Skeletal muscle cell (primary cell): ENCODE results near the gene GPAT3.
"Not testable (repeated sequence)": the region's sequence is repeated elsewhere in the genome, so short reads cannot be mapped to it uniquely, and the experiment has no call there.

Experiments
- DNase-seq: peaks from one replicate; pipeline ENCODE4 v3.0.0-alpha.2; 2010; ENCODE audit warnings: low read depth
- H3K4me3 ChIP-seq: 2 replicates; pipeline ENCODE4 v1.5.1; 2011; ENCODE audit warnings: low read depth, mild to moderate bottlenecking, control low read depth, low read length, moderate library complexity

The GPAT3 gene

DNA sequence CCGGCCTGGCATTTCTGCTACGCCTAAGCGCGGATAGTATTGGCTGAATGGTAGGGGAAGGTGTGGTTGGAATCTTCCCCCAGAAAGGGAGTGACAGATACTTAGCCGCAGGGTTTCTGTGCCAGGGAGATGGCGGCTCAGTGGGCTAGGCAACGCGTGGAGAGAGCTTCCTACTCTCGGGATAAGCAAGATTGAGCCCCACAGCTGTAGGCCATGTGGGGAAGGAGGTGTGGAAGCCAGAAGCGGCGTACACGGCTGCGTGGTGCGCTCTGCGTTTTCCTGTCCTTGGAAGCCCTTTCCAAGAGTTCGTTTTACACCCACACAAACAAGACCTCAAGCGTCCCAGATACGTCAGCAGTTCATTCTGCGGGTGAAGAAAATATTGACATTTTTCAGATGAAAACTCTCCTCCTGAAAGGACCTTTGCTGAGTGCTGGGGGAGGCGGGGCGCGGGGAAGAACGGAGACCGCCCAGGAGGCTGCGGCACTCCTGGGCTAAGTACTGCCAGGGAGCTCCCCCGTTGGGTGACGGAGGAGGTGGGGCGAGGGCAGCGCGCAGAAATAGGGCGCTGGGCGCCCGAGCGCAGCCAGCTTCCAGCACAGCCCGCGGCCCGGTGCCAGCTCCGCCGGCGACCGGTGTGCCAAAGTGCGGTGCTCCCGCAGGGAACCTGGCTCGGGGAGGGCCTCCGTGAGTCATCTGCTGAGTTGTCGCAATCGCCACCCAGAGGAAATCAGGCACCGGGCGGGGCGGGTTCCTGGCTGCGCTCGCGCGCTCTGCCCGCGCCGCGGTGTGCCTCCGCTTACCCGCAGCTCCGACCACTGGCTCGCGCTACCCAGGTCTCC, at the start of gene GPAT3:
GPAT3 (plus strand) TSS at position 589 of the 842 bp plus-strand sequence. CDS start 515 bp downstream, outside the sequence.
- H3K4me3 ChIP-seq, result peak within 1 kb of the TSS; percentile 59
- peak; percentile 54 for DNase-seq

- no peak overlapping the region for H3K4me3 ChIP-seq
- no peak for DNase-seq
These were observed 49.3 kb upstream of the GPAT3 start for GRCh38 chr4:83486457-83487129.

- no peak overlapping the region for H3K4me3 ChIP-seq
- DNase-seq, result no peak
These were observed 46.1 kb upstream of the GPAT3 start for GRCh38 chr4:83489711-83490326.

- no peak for DNase-seq
- no peak overlapping the region for H3K4me3 ChIP-seq
These were observed 44.9 kb upstream of the GPAT3 start for GRCh38 chr4:83490876-83491450.

- not testable (repeated sequence) for H3K4me3 ChIP-seq, DNase-seq
These were observed 39.6 kb upstream of the GPAT3 start for GRCh38 chr4:83496085-83496917.

- DNase-seq, result no peak
- H3K4me3 ChIP-seq, result no peak overlapping the region
These were observed 37.7 kb upstream of the GPAT3 start for GRCh38 chr4:83498187-83498586.

DNA sequence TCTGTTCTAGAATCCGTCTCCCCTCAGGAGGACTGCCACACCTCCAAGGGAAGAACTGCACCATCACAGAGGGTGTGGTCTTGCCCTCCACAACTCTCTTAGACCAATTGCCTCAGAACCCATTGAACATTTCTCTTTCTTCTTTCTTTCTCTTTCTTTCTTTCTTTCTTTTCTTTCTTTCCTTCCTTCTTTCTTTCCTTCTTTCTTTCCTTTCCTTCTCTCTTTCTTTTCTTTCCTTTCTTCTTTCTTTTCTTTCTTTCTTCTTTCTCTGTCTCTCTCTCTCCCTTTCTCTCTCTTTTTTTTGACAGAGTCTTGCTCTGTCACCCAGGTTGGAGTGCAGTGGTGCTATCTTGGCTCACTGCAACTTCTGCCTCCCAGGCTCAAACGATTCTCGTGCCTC, 34.2 kb upstream of the GPAT3 start:
- H3K4me3 ChIP-seq, DNase-seq: not testable (repeated sequence)

DNA sequence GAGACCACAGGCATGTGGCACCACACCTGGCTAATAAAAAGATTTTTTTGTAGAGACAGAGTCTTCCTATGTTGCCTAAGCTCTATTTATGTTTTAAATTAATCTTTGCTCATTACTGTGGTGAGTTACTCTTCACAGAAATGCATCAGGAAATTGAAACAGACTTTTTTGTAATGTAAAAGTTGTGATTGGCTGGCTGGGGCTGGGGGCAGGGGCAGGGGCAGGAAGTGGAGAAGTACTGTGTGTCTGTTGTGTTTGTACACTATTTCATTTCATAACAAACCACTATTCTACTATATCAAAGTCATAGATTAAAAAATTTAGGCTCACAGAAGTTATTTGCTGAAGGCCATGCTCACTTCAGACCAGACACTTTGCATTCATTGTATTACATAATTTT, 31.9 kb upstream of the GPAT3 start:
- no peak for DNase-seq

GRCh38 chr4:83504503-83504902, 31.4 kb upstream of the GPAT3 start:
- no peak overlapping the region for H3K4me3 ChIP-seq
- DNase-seq, result no peak

More for the DNA sequence above, 31.9 kb upstream of the GPAT3 start:
- no peak overlapping the region for H3K4me3 ChIP-seq

DNA sequence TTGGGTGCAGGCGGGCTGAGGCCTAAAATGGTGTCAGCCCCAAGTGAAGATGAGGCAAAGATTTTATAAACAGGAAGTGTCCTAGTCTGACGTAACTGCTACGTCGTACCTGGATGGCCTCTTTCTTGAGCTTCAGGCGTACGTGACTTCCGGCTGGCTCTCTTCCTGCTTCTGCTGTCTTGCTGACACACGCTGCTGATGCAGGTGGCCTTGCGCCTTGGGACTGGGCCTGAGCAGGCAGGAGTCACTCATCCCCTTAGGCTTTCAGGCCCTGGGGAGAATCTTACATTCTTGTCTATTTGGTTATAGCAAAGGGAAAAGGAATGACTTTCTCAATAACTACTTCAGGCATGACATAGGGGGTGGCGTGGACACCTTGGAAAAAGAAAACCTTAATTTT, 30.9 kb upstream of the GPAT3 start:
- DNase-seq, result no peak
- no peak overlapping the region for H3K4me3 ChIP-seq

- H3K4me3 ChIP-seq, result not testable (repeated sequence)
- peak; percentile 12 for DNase-seq
These were observed 26.7 kb upstream of the GPAT3 start for GRCh38 chr4:83509156-83509585.

DNA sequence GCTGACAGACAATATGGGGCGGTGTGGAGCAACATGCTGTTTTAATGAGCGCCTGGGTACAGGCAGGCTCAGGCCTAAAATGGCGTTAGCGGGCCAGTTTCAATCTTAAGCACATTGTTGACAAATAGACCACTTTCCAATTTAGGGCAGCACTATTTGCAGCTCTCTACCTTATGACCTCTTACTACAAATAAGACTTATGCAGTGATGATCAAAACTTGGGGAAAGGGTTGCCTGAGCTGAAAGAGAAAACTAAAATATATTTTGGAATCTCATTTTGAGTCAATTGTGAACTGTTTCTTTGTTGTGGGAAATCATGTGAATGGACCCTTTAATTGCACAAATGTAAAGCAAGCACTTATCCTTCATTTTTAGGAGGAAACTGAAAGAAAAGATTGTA, 25.5 kb upstream of the GPAT3 start:
- no peak for DNase-seq

DNA sequence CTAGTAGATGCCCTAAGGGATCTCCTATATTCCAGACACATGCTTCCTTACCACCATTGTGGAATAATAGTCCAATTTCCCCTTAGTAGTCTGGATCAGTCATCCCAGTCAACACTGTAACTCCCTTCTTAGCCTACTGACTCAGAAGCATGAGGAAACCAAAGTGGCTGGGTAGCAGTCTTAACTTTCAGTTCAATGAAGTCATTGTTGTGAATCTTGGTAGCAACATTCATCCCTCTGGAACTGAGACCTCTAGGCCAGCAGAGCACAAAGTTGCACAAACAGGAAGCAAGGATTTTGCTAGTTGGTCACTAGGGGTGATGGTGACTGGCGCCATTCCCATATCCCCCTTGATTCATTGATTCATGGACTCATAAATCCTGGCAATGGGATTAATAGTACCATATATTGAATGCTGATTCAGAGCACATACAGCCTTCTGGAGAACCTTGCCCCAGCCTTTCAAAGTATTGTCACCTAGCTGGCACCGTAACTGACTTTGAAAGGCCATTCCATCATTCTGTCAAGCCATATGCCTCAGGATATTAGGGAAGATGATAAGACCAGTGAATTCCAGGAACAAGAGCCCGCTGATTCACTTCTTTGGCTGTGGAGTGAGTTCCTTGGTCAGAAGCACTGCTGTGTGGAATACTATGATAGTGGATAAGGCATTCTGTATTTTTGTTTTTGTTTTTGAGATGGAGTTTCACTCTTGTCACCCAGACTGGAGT, 19.7 kb upstream of the GPAT3 start:
- peak; percentile 42 for DNase-seq
- no peak overlapping the region for H3K4me3 ChIP-seq

More for the DNA sequence above, 25.5 kb upstream of the GPAT3 start:
- no peak overlapping the region for H3K4me3 ChIP-seq

- no peak overlapping the region for H3K4me3 ChIP-seq
- DNase-seq, result no peak
These were observed 13.7 kb upstream of the GPAT3 start for GRCh38 chr4:83522239-83522638.

- DNase-seq, result no peak
- H3K4me3 ChIP-seq, result no peak overlapping the region
These were observed 8.2 kb upstream of the GPAT3 start for GRCh38 chr4:83527671-83528070.

DNA sequence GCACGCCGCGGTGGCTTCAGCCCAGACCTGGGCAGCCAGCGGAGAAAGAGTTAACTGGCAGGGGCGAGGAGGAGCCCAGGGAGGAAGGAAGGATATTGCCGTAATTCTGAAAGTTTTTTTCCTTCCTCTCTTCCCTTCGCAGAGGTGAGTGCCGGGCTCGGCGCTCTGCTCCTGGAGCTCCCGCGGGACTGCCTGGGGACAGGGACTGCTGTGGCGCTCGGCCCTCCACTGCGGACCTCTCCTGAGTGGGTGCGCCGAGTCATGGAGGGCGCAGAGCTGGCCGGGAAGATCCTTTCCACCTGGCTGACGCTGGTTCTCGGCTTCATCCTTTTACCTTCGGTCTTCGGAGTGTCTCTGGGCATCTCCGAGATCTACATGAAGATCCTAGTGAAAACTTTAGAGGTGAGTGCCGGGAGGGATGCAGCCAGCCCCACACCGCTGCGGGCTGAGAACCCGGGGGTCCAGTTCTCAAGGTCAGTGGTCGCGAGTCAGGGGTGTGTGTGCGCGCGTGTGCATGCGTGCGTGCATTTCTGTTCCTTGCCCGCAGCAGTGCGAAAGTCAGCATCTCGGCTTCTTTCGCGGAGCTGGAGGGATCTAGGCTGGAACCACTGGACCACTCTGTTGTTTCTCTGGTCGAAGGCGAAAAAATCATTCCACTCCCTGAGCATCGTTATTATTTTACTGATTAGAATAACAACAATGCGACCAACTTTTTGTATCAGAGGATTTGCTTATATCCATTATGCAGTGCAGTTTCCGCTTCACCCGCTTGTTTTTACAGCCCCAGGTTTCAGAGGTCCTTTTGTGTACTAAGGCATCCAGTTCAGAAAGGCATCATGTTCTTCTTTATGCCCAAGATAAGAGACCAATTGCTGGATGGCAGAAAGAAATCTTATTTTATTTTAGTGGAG, 709 bp downstream of the GPAT3 start:
- H3K4me3 ChIP-seq, result peak overlapping the region; percentile 59
- no peak for DNase-seq

DNA sequence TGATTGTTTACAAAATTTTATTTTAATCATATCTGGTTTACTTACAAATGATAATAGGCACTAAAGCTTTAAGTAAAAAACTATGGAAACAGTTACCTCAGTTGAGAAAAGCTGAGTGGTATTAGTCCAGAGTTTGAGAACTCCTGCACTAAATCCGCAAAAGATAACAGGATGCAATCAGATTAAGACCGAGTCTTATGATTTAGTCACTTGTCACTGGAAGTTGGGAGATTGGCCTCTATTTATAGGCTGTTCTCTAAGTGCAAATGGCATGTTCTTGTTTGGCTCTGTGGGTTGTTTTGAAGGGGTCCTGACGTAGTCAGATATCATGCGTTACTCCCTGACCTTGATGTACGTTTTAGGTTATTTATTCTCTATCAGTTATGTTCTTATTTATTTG, 6.3 kb downstream of the GPAT3 start:
- no peak overlapping the region for H3K4me3 ChIP-seq

DNA sequence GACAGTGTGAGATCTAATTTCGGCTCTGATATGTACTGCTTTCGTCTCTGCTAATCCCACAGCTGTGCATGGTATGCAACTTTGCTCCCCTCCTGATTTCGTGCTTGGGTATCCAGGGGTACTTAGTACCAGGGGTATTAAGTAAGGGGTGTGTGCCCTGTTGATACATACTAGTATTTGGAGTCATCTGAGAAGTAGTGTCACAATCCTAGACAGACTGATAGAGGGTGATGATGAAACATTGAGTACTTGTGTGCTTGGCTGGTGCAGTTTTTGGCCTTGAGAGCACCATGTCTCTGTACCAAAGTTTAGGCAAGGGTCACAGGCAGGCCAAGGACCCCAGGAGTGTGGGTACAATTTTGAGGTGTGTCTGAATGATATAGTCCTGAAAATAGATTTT, 10.9 kb downstream of the GPAT3 start:
- H3K4me3 ChIP-seq, result no peak overlapping the region
- no peak for DNase-seq

More for the DNA sequence above, 6.3 kb downstream of the GPAT3 start:
- DNase-seq, result no peak
